ENCODE results near the gene MAGEA9B. TPM values are rescaled to one million over a fixed set of nuclear protein-coding genes. Genes with fewer than 3 reads are reported as not detected.
"Not testable (repeated sequence)": the region's sequence is repeated elsewhere in the genome, so short reads cannot be mapped to it uniquely, and the experiment has no call there.

MAGEA9B gene
- total RNA-seq, 8 experiments from 2014 or later, result 0.14 to 0.31 (median 0.24) TPM; not detected in 5

GRCh38 chrX:149539283-149540130 lies 47.8 kb downstream of the MAGEA9B start:
- ATAC-seq (replicated peaks in 6 of 8), result peak; percentile 50 to 77 (median 70)
- in situ Hi-C loops (cut with MboI; ENCODE audit: low pct_unique_long_range_greater_than_20kb in 2 of 9, low sequenced_read_pairs in 9 of 9, unreplicated experiment in 9 of 9), result no loop called here
- H3K4me3 ChIP-seq, result peak overlapping the region; percentile 29 to 84 (median 52)
- peaks cover 0 to 6% of the 10 kb centered on the region in 2 donors for H3K4me1 ChIP-seq (replicated peaks in 1 of 2)
- peak overlapping the region; percentile 66 to 87 for H3K27ac ChIP-seq
- WGBS, 10 experiments, result no CpG with 5 or more reads among the region's 34 CpGs

GRCh38 chrX:149537474-149537873 lies 49.8 kb downstream of the MAGEA9B start:
- in situ Hi-C loops (cut with MboI; ENCODE audit: low pct_unique_long_range_greater_than_20kb in 2 of 9, low sequenced_read_pairs in 9 of 9, unreplicated experiment in 9 of 9); H3K4me1 ChIP-seq (replicated peaks in 1 of 2); H3K27ac ChIP-seq; H3K4me3 ChIP-seq; ATAC-seq (replicated peaks in 6 of 8): not testable (repeated sequence)
- WGBS, 10 experiments, result no CpG with 5 or more reads among the region's 11 CpGs

DNA sequence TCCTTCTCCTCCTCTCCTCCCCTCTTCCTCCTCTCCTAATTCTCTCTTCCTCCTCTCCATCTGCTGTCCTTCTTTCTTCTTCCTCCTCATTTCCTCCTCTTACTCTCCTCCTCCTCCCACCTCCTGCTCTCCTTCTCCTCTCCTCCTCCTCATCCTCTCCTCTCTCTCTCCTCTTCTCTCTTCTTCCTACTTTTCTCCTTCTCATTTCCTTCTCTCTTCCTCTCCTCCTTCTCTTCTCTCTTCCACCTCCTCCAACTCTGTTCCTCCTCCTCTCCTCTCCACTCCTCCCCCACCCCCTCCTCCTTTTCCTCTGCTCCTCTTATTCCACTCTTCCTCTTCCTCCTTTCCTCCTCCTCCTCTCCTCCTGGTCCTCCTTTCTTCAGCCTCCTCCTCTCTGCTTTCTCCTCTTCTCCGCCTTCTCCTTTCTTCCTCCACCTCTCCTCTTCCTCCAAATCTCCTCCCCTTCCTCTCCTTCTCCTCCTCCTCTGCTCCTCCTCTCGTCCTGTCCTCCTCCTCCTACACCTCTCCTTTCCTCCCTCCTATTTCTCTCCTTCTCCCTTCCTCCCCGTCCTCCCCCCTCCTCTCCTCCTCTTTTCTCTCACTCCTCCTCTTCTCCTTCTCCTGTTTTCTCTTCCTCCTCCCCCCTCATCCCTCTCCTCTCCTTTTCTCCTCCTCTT lies 52.2 kb downstream of the MAGEA9B start:
- in situ Hi-C loops (cut with MboI; ENCODE audit: low pct_unique_long_range_greater_than_20kb in 2 of 9, low sequenced_read_pairs in 9 of 9, unreplicated experiment in 9 of 9); H3K27ac ChIP-seq; H3K4me1 ChIP-seq (replicated peaks in 1 of 2); ATAC-seq (replicated peaks in 6 of 8); H3K4me3 ChIP-seq: not testable (repeated sequence)
- 42 to 89% (median 72%) methylated on average over 1 to 3 of the region's 3 CpGs; no CpG with 5 or more reads in 6 of the 10 experiments for WGBS, 10 experiments

DNA sequence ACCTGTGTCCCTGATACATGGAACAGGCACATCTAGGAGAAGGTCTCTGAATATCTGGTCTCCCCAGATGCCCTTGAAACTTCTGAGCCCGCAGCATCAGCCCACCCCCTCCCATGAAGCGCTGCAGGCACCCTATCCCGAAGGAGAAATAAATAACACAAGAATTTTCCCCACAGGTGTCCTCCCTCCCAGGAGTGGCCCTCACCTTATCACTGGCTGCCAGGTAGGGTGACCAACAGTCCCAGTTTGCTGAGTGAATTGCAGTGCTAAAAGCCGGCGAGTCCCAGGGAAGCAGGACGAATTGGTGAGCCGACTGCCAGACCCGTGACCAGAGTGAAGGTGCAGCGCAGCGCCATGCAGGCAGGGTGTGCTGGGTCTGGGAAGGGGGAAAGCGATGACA lies 53.3 kb downstream of the MAGEA9B start:
- H3K4me3 ChIP-seq; H3K27ac ChIP-seq; ATAC-seq (replicated peaks in 6 of 8); in situ Hi-C loops (cut with MboI; ENCODE audit: low pct_unique_long_range_greater_than_20kb in 2 of 9, low sequenced_read_pairs in 9 of 9, unreplicated experiment in 9 of 9); H3K4me1 ChIP-seq (replicated peaks in 1 of 2): not testable (repeated sequence)
- WGBS, 10 experiments, result no CpG with 5 or more reads among the region's 11 CpGs

GRCh38 chrX:149532868-149533267 lies 54.4 kb downstream of the MAGEA9B start:
- H3K27ac ChIP-seq; in situ Hi-C loops (cut with MboI; ENCODE audit: low pct_unique_long_range_greater_than_20kb in 2 of 9, low sequenced_read_pairs in 9 of 9, unreplicated experiment in 9 of 9); ATAC-seq (replicated peaks in 6 of 8); H3K4me1 ChIP-seq (replicated peaks in 1 of 2); H3K4me3 ChIP-seq: not testable (repeated sequence)
- no CpG with 5 or more reads among the region's 3 CpGs for WGBS, 10 experiments

Other genes starting within 250 kb of the MAGEA9B start
- 100 to 1,000 TPM in 1 of 8 experiments, 10 to 100 TPM in 5, 1 to 10 TPM in 2; 6.5 to 112 (median 35.7) TPM for gene IDS, start 82.2 kb downstream of the MAGEA9B start, total RNA-seq
- 10 to 100 TPM; 14.6 to 25.7 (median 17.3) TPM for gene EOLA1, start 46.4 kb downstream of the MAGEA9B start, total RNA-seq
- under 1 TPM in 3 of 8 experiments, not detected in 5; 0.16 to 0.50 (median 0.33) TPM for gene HSFX3, start 37.5 kb downstream of the MAGEA9B start, total RNA-seq
- 1 to 10 TPM in 2 of 8 experiments, under 1 TPM in 6; 0.31 to 1.8 (median 0.64) TPM for gene HSFX2, start 7.9 kb upstream of the MAGEA9B start, total RNA-seq
- 10 to 100 TPM in 7 of 8 experiments, 1 to 10 TPM in 1; 8.6 to 24.2 (median 15.6) TPM for gene TMEM185A, start 44.3 kb upstream of the MAGEA9B start, total RNA-seq
- 1 to 10 TPM in 2 of 8 experiments, under 1 TPM in 5, not detected in 1; 0.13 to 3.0 (median 0.23) TPM for gene MAGEA11, start 124.6 kb upstream of the MAGEA9B start, total RNA-seq
- gene HSFX1, start 186.6 kb upstream of the MAGEA9B start, total RNA-seq, result under 1 TPM in 7 of 8 experiments, not detected in 1; 0.49 to 0.87 (median 0.60) TPM
- gene MAGEA9, start 194.5 kb upstream of the MAGEA9B start, total RNA-seq, result not detected

Data from motor neuron (in vitro differentiated cells).